Left ventricle myocardium inferior (tissue), 1 donor: ENCODE measurements around the gene KRTAP5-1. TPM values are rescaled to one million over a fixed set of nuclear protein-coding genes. Genes with fewer than 3 reads are reported as not detected.

Experiments
- DNase-seq: peaks from one replicate; pipeline ENCODE4 v3.0.0-alpha.2; 2020
- H3K27ac ChIP-seq: fragments of 200-600 bp; replicated peaks from 2 replicates; pipeline ENCODE4 v1.8.0; 2021
- H3K27me3 ChIP-seq: fragments of 200-600 bp; 2 replicates; pipeline ENCODE4 v1.8.0; 2021; ENCODE audit warnings: low read depth
- H3K36me3 ChIP-seq: fragments of 200-600 bp; 2 replicates; pipeline ENCODE4 v1.8.0; 2021
- H3K4me1 ChIP-seq: fragments of 200-600 bp; 2 replicates; pipeline ENCODE4 v1.8.0; 2021
- H3K4me3 ChIP-seq: fragments of 200-600 bp; 2 replicates; pipeline ENCODE4 v1.8.0; 2021; ENCODE audit warnings: mild to moderate bottlenecking, moderate library complexity
- H3K9me3 ChIP-seq: fragments of 200-600 bp; replicated peaks from 2 replicates; pipeline ENCODE4 v1.8.0; 2021
- intact Hi-C: fragments of 100-400 bp; cut with micrococcal nuclease; formaldehyde crosslinking; loops from one replicate; pipeline ENCODE4 v1.11.0; 2022
- total RNA-seq: library from RNA; stranded (reverse); fragmentation: NEBNext Ultra II Directional; extraction: Animal tissue kit (Norgen Biotek cat#: 25700); gene quantifications from one replicate; pipeline ENCODE4 v1.2.1, GENCODE V29; 2021
- TF ChIP-seq, protein P1 (sequence below): fragments of 200-600 bp; IDR thresholded peaks from 2 replicates; pipeline ENCODE4 v1.8.0; 2021; ENCODE audit warnings: antibody characterized with exemption, mild to moderate bottlenecking, borderline replicate concordance
- donor health status: DM: no; HTN: yes; CAD: no; lungs with severe emphysema.

The KRTAP5-1 gene
- total RNA-seq, 1 donor from 2014 or later, result not detected

GRCh38 chr11:1574238-1574932, 10.7 kb downstream of the KRTAP5-1 start:
- intact Hi-C loops, result no loop called here
- Histone ChIP-seq H3K27ac (peak overlapping the region; percentile 83), H3K4me3 (peak overlapping the region; percentile 79), H3K36me3 (no peaks in the 10 kb centered on the region), H3K27me3 (no peaks in the 10 kb centered on the region), H3K4me1 (peaks cover 45% of the 10 kb centered on the region), H3K9me3 (peaks cover 9% of the 10 kb centered on the region)
- DNase-seq, result peak; percentile 58
- TF ChIP-seq, protein P1, sequence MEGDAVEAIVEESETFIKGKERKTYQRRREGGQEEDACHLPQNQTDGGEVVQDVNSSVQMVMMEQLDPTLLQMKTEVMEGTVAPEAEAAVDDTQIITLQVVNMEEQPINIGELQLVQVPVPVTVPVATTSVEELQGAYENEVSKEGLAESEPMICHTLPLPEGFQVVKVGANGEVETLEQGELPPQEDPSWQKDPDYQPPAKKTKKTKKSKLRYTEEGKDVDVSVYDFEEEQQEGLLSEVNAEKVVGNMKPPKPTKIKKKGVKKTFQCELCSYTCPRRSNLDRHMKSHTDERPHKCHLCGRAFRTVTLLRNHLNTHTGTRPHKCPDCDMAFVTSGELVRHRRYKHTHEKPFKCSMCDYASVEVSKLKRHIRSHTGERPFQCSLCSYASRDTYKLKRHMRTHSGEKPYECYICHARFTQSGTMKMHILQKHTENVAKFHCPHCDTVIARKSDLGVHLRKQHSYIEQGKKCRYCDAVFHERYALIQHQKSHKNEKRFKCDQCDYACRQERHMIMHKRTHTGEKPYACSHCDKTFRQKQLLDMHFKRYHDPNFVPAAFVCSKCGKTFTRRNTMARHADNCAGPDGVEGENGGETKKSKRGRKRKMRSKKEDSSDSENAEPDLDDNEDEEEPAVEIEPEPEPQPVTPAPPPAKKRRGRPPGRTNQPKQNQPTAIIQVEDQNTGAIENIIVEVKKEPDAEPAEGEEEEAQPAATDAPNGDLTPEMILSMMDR, result peak; percentile 97

DNA sequence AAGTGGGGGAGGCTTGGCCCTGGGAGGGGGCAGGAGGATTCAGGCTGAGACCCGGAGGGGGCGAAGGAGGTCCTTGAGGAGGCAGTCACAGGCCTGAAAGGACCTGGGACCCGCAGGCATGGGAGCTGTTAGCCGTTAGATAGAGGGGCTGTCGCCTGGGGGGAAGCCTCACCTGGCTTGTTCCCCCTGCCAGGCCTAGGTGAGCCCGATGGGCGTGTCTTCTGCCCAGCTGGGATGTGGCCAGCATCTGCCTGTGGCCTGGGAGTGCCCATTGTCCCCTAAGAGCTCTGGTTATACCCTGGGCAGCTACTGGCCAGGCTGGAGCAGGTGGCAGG, 11.2 kb downstream of the KRTAP5-1 start:
- Histone ChIP-seq H3K9me3 (peaks cover 7% of the 10 kb centered on the region), H3K4me1 (peaks cover 50% of the 10 kb centered on the region), H3K27me3 (no peaks in the 10 kb centered on the region), H3K27ac (peak overlapping the region; percentile 83), H3K4me3 (peak overlapping the region; percentile 79), H3K36me3 (no peaks in the 10 kb centered on the region)
- TF ChIP-seq, protein P1, result no peak
- intact Hi-C loops, result no loop called here
- no peak for DNase-seq

- no peak for DNase-seq
- intact Hi-C loops, result no loop called here
These were observed 11.8 kb downstream of the KRTAP5-1 start for GRCh38 chr11:1573077-1573902.

GRCh38 chr11:1572197-1573076, 12.6 kb downstream of the KRTAP5-1 start, which contains the start of gene DUSP8:
Gene DUSP8, minus strand, starts transcription at chr11:1572271. Its CDS starts 6,445 bp downstream, at chr11:1565826.
- intact Hi-C loops, result no loop called here
- Histone ChIP-seq H3K4me3 (peak within 1 kb of the TSS; percentile 82), H3K27me3 (no peaks in the 10 kb centered on the region), H3K36me3 (no peaks in the 10 kb centered on the region), H3K27ac (peak within 1 kb of the TSS; percentile 83), H3K9me3 (no peaks in the 10 kb centered on the region), H3K4me1 (peaks cover 65% of the 10 kb centered on the region)
- TF ChIP-seq, protein P1, result no peak
- DNase-seq, result peak; percentile 94

More at GRCh38 chr11:1573077-1573902, 11.8 kb downstream of the KRTAP5-1 start:
- peaks cover 56% of the 10 kb centered on the region for H3K4me1 ChIP-seq
- TF ChIP-seq, protein P1, result no peak
- H3K36me3 ChIP-seq, result no peaks in the 10 kb centered on the region
- peak overlapping the region; percentile 79 for H3K4me3 ChIP-seq
- no peaks in the 10 kb centered on the region for H3K27me3 ChIP-seq
- peaks cover 1% of the 10 kb centered on the region for H3K9me3 ChIP-seq
- H3K27ac ChIP-seq, result peak overlapping the region; percentile 83

DNA sequence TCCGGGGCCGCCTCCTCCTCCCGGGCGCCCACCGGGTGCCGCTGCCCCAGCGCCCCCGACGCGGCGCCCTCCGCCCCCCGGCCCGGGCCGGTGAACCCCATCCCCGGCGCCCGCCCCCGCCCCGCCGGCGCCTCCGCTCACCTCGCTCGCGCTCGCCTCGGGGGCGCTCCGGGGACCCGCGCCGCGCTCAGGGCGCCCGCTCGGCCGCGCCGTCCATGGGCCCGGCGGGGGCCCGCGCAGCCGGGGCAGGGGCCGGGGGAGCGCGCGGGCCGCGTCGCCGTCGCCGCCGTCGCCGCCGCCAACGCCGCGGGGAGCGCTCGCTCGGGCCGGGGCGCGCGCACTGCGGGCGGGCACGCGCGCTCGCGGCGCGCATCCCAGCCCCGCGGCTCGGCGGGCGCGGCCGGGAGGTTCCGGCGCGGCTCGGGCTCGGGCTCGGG, 13.3 kb downstream of the KRTAP5-1 start:
- TF ChIP-seq, protein P1, result no peak
- Histone ChIP-seq H3K4me3 (peak overlapping the region; percentile 82), H3K36me3 (no peaks in the 10 kb centered on the region), H3K27ac (peak overlapping the region; percentile 80), H3K27me3 (no peaks in the 10 kb centered on the region), H3K4me1 (peaks cover 71% of the 10 kb centered on the region), H3K9me3 (no peaks in the 10 kb centered on the region)
- no peak for DNase-seq
- intact Hi-C loops, result no loop called here
